Lower leg skin (tissue), 3 donors: ENCODE data around the gene PCDHB2.

Experiments
- CTCF ChIP-seq, 3 donors: fragments of 450-650 bp; IDR thresholded peaks; one replicate each; pipeline ENCODE4 v1.5.1; 2016; ENCODE audit warnings: antibody characterized with exemption in 3 of 3, mild to moderate bottlenecking in 3 of 3, moderate library complexity in 2 of 3
- POLR2A ChIP-seq, 2 donors: fragments of 450-650 bp; IDR thresholded peaks; one replicate each; pipeline ENCODE4 v1.6.1; 2016 to 2017; ENCODE audit warnings: antibody characterized with exemption in 2 of 2, mild to moderate bottlenecking in 1 of 2, moderate library complexity in 1 of 2

GRCh38 chr5:141135030-141135717 is 40.8 kb downstream of the PCDHB2 start, which contains the start of gene PCDHB5:
- TF ChIP-seq CTCF (IDR thresholded peaks at IDR 0.05) (no peak), POLR2A (IDR thresholded peaks at IDR 0.05) (no peak)
